ENCODE measurements around the gene C2orf72. TPM values are rescaled to one million over a fixed set of nuclear protein-coding genes. Genes with fewer than 3 reads are reported as not detected.

The C2orf72 gene
- total RNA-seq, 1 experiment from 2014 or later, result 0.40 TPM

- ATAC-seq, result no peak
These were observed 51.4 kb downstream of the C2orf72 start for GRCh38 chr2:231088754-231089153.

DNA sequence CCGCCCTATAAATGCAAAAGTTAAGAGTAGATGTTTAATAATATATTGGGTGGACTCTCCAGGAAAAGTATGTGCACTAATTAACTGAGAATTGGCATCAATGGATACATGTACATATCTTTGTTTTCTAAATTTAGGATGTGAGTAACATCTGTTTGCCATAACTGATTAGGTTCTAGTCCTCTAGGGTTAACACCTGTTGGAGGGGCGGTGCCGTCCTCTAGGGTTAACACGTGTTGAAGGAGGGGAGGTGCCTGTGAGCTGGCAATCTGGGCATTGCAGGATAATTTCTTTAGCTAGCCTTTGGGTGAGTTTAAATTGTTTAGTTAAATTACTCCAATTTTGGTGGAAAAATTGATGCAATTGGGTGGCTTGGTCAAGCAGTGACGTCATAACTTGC, 56.6 kb downstream of the C2orf72 start:
- no TSS peak for BruUV-seq (replicated peaks)
- Histone ChIP-seq H3K36me3 (ENCODE audit: low read depth, low read length) (peaks cover 59% of the 10 kb centered on the region), H3K9ac (ENCODE audit: low read length) (no peak overlapping the region), H2AFZ (ENCODE audit: low read length) (no peak overlapping the region), H3K4me3 (ENCODE audit: low read length) (no peak overlapping the region), H3K27me3 (ENCODE audit: low read length) (no peaks in the 10 kb centered on the region), H3K9me3 (ENCODE audit: low read length) (no peaks in the 10 kb centered on the region), H3K79me2 (ENCODE audit: low read length) (peaks cover 4% of the 10 kb centered on the region; the same call in 1 of the 2 replicates), H3K9me2 (replicated peaks; ENCODE audit: low read length) (no peaks in the 10 kb centered on the region), H3F3A (ENCODE audit: low read length, unreplicated experiment) (no peaks in the 10 kb centered on the region), H3K4me1 (ENCODE audit: insufficient read depth, low read length) (no peaks in the 10 kb centered on the region), H4K20me1 (ENCODE audit: low read length) (no peaks in the 10 kb centered on the region), H3K4me2 (ENCODE audit: low read length) (no peak overlapping the region), H3K27ac (ENCODE audit: low read length) (no peak overlapping the region)
- intact Hi-C loops (cut with micrococcal nuclease), result no loop called here
- no peak for ATAC-seq
- CTCF ChIA-PET, result no interaction called here
- POLR2A ChIA-PET (ENCODE audit: unreplicated experiment), result no interaction called here
- DNase-seq, result no peak
- no peak for TF ChIP-seq CTCF (conservative IDR thresholded peaks at IDR 0.05; ENCODE audit: low read depth, low read length)

More at GRCh38 chr2:231088754-231089153, 51.4 kb downstream of the C2orf72 start:
- Histone ChIP-seq H2AFZ (ENCODE audit: low read length) (no peak overlapping the region), H3K4me2 (ENCODE audit: low read length) (no peak overlapping the region), H3K27me3 (ENCODE audit: low read length) (no peaks in the 10 kb centered on the region), H3K9ac (ENCODE audit: low read length) (no peak overlapping the region), H4K20me1 (ENCODE audit: low read length) (no peaks in the 10 kb centered on the region), H3K4me3 (ENCODE audit: low read length) (no peak overlapping the region), H3K9me2 (replicated peaks; ENCODE audit: low read length) (no peaks in the 10 kb centered on the region), H3K27ac (ENCODE audit: low read length) (no peak overlapping the region), H3K79me2 (ENCODE audit: low read length) (0 out of 2 replicates have a peak, but pooled peaks cover 4% of the 10 kb centered on the region), H3F3A (ENCODE audit: low read length, unreplicated experiment) (no peaks in the 10 kb centered on the region), H3K4me1 (ENCODE audit: insufficient read depth, low read length) (no peaks in the 10 kb centered on the region), H3K9me3 (ENCODE audit: low read length) (no peaks in the 10 kb centered on the region), H3K36me3 (ENCODE audit: low read depth, low read length) (peaks cover 77% of the 10 kb centered on the region)
- POLR2A ChIA-PET (ENCODE audit: unreplicated experiment), result no interaction called here
- CTCF ChIA-PET, result no interaction called here
- TF ChIP-seq EZH2phosphoT487 (IDR thresholded peaks at IDR 0.05; ENCODE audit: borderline replicate concordance, low read length) (no peak), CTCF (conservative IDR thresholded peaks at IDR 0.05; ENCODE audit: low read depth, low read length) (no peak), EZH2 (IDR thresholded peaks at IDR 0.05; ENCODE audit: low read length, unreplicated experiment) (no peak)
- no peak for DNase-seq
- intact Hi-C loops (cut with micrococcal nuclease), result no loop called here
- BruUV-seq (replicated peaks), result no TSS peak

DNA sequence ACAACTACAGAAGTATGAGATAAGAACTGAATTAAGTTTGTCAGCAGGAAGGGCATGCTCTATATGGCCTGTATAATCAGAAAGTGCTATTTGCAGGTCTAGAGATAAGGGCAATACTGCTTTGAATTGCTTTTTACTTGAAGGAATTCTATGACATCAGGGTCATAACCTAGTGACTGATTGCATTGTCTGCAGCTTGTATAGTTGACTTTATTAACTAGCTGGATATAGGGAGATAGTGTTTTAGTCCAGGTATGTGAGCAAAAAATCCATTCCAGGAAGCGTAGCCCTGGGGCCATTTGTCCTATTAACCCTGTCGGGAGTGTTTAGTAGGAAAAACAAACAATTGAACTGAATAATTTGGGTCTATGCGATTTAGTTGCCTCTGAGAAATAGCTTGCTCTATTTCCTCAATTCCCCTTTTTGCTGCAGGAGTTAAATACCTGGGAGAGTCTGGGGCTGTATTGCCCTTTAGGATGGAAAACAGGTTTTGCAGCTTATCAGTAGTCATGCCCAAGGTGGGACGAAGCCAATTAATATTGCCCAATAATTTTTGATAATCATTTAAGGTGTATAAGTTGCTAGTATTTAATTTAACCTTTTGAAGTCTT, 57.5 kb downstream of the C2orf72 start:
- intact Hi-C loops (cut with micrococcal nuclease), result no loop called here
- Histone ChIP-seq H3K4me1 (ENCODE audit: insufficient read depth, low read length) (peaks cover 3% of the 10 kb centered on the region), H3K27ac (ENCODE audit: low read length) (no peak overlapping the region), H3K9me2 (replicated peaks; ENCODE audit: low read length) (no peaks in the 10 kb centered on the region), H4K20me1 (ENCODE audit: low read length) (no peaks in the 10 kb centered on the region), H3K9me3 (ENCODE audit: low read length) (no peaks in the 10 kb centered on the region), H3K27me3 (ENCODE audit: low read length) (no peaks in the 10 kb centered on the region), H3F3A (ENCODE audit: low read length, unreplicated experiment) (no peaks in the 10 kb centered on the region), H3K4me2 (ENCODE audit: low read length) (no peak overlapping the region), H3K36me3 (ENCODE audit: low read depth, low read length) (peaks cover 57% of the 10 kb centered on the region), H3K9ac (ENCODE audit: low read length) (no peak overlapping the region), H3K4me3 (ENCODE audit: low read length) (no peak overlapping the region), H3K79me2 (ENCODE audit: low read length) (peaks cover 4% of the 10 kb centered on the region; the same call in 1 of the 2 replicates), H2AFZ (ENCODE audit: low read length) (no peak overlapping the region)
- DNase-seq (no peak), ATAC-seq (no peak)
- no TSS peak for BruUV-seq (replicated peaks)
- TF ChIP-seq CTCF (conservative IDR thresholded peaks at IDR 0.05; ENCODE audit: low read depth, low read length), result no peak
- no peak for TF ChIP-seq EZH2 (IDR thresholded peaks at IDR 0.05; ENCODE audit: low read length, unreplicated experiment)
- TF ChIP-seq EZH2phosphoT487 (IDR thresholded peaks at IDR 0.05; ENCODE audit: borderline replicate concordance, low read length), result no peak
- ChIA-PET CTCF (no interaction called here), POLR2A (ENCODE audit: unreplicated experiment) (no interaction called here)
